Measurements from ENCODE around the gene FKBP5. TPM values are rescaled to one million over a fixed set of nuclear protein-coding genes. Genes with fewer than 3 reads are reported as not detected.
"Not testable (repeated sequence)": the region's sequence is repeated elsewhere in the genome, so short reads cannot be mapped to it uniquely, and the experiment has no call there.

Gene FKBP5
- total and polyA plus RNA-seq, 4 donors: 6.9 to 19.9 (median 9.5) TPM

DNA sequence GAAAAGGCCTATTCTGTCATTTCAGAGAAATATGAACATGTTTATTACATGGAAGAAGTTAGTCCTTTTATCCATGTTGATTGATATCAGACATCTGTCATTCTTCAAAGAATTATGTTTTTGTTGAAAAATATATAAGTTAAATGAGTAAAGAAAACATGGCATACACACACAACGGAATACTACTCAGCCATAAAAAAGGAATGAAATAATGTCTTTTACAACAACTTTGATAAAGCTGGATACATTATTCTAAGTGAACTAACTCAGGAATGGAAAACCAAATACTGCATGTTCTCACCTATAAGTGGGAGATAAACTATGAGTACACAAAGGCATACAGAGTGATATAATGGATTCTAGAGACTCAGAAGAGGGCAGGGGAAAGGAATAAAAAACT lies 9.3 kb downstream of the FKBP5 start:
- Histone ChIP-seq H3K4me3 (ENCODE audit: low read depth, low read length) (no peak overlapping the region), H3K36me3 (ENCODE audit: control insufficient read depth, insufficient read depth, low read length) (no peaks in the 10 kb centered on the region), H3K4me1 (ENCODE audit: control insufficient read depth, insufficient read depth, low read length) (no peaks in the 10 kb centered on the region), H3K27ac (ENCODE audit: low read depth, low read length) (no peak overlapping the region), H3K27me3 (ENCODE audit: control insufficient read depth, insufficient read depth, low read length) (no peaks in the 10 kb centered on the region), H3K9me3 (ENCODE audit: control insufficient read depth, insufficient read depth, low read length) (no peaks in the 10 kb centered on the region)
- no CpG with 5 or more reads among the region's 1 CpG for WGBS (ENCODE audit: insufficient coverage)
- no peak for DNase-seq (ENCODE audit: low read depth in 4 of 6, low spot score in 6 of 6)

GRCh38 chr6:35678814-35679213 lies 9.9 kb downstream of the FKBP5 start:
- no peak for DNase-seq (ENCODE audit: low read depth in 4 of 6, low spot score in 6 of 6)
- Histone ChIP-seq H3K27ac (ENCODE audit: low read depth, low read length) (no peak overlapping the region), H3K4me3 (ENCODE audit: low read depth, low read length) (no peak overlapping the region), H3K4me1 (ENCODE audit: control insufficient read depth, insufficient read depth, low read length) (no peaks in the 10 kb centered on the region), H3K9me3 (ENCODE audit: control insufficient read depth, insufficient read depth, low read length) (no peaks in the 10 kb centered on the region), H3K27me3 (ENCODE audit: control insufficient read depth, insufficient read depth, low read length) (no peaks in the 10 kb centered on the region), H3K36me3 (ENCODE audit: control insufficient read depth, insufficient read depth, low read length) (no peaks in the 10 kb centered on the region)
- no CpG with 5 or more reads among the region's 1 CpG for WGBS (ENCODE audit: insufficient coverage)

- WGBS (ENCODE audit: insufficient coverage): no CpG with 5 or more reads among the region's 4 CpGs
- no peaks in the 10 kb centered on the region for H3K9me3 ChIP-seq (ENCODE audit: control insufficient read depth, insufficient read depth, low read length)
- no peaks in the 10 kb centered on the region for H3K36me3 ChIP-seq (ENCODE audit: control insufficient read depth, insufficient read depth, low read length)
- no peak overlapping the region for H3K4me3 ChIP-seq (ENCODE audit: low read depth, low read length)
- DNase-seq (ENCODE audit: low read depth in 4 of 6, low spot score in 6 of 6): no peak
- H3K27ac ChIP-seq (ENCODE audit: low read depth, low read length): no peak overlapping the region
- H3K27me3 ChIP-seq (ENCODE audit: control insufficient read depth, insufficient read depth, low read length): no peaks in the 10 kb centered on the region
- no peaks in the 10 kb centered on the region for H3K4me1 ChIP-seq (ENCODE audit: control insufficient read depth, insufficient read depth, low read length)
Measured at GRCh38 chr6:35678021-35678654, 10.6 kb downstream of the FKBP5 start.

GRCh38 chr6:35677456-35677855 lies 11.3 kb downstream of the FKBP5 start:
- Histone ChIP-seq H3K4me3 (ENCODE audit: low read depth, low read length) (no peak overlapping the region), H3K4me1 (ENCODE audit: control insufficient read depth, insufficient read depth, low read length) (no peaks in the 10 kb centered on the region), H3K9me3 (ENCODE audit: control insufficient read depth, insufficient read depth, low read length) (no peaks in the 10 kb centered on the region), H3K27me3 (ENCODE audit: control insufficient read depth, insufficient read depth, low read length) (no peaks in the 10 kb centered on the region), H3K36me3 (ENCODE audit: control insufficient read depth, insufficient read depth, low read length) (no peaks in the 10 kb centered on the region), H3K27ac (ENCODE audit: low read depth, low read length) (no peak overlapping the region)
- 100% methylated on average over 1 of the region's 2 CpGs for WGBS (ENCODE audit: insufficient coverage)
- no peak for DNase-seq (ENCODE audit: low read depth in 4 of 6, low spot score in 6 of 6)

GRCh38 chr6:35675871-35676459 lies 12.8 kb downstream of the FKBP5 start:
- DNase-seq (ENCODE audit: low read depth in 4 of 6, low spot score in 6 of 6): no peak
- Histone ChIP-seq H3K9me3 (ENCODE audit: control insufficient read depth, insufficient read depth, low read length) (no peaks in the 10 kb centered on the region), H3K27me3 (ENCODE audit: control insufficient read depth, insufficient read depth, low read length) (no peaks in the 10 kb centered on the region), H3K27ac (ENCODE audit: low read depth, low read length) (no peak overlapping the region), H3K4me3 (ENCODE audit: low read depth, low read length) (no peak overlapping the region), H3K36me3 (ENCODE audit: control insufficient read depth, insufficient read depth, low read length) (no peaks in the 10 kb centered on the region), H3K4me1 (ENCODE audit: control insufficient read depth, insufficient read depth, low read length) (no peaks in the 10 kb centered on the region)
- 50% methylated on average over 1 of the region's 4 CpGs for WGBS (ENCODE audit: insufficient coverage)

DNA sequence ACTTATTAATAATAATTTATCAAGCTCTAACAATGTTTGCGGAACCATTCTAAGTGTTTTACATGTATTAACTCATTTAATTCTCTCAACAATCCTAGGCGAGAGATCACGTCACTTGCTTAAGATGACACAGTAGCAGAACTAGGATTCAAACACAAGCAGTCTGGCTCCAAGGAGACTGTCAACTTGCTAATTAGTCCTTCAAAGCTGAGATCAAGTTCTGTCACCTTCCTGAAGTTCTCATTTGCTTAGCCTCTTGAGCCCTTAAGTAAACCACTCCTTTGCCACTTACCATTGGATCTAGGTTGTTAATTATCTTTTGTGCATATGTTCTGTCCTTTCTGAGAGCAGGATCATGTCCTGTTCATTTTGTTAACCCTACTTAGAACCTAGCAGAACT lies 14.1 kb downstream of the FKBP5 start:
- H3K36me3 ChIP-seq (ENCODE audit: control insufficient read depth, insufficient read depth, low read length): no peaks in the 10 kb centered on the region
- 97% methylated on average over 3 of the region's 3 CpGs for WGBS (ENCODE audit: insufficient coverage)
- no peak for DNase-seq (ENCODE audit: low read depth in 4 of 6, low spot score in 6 of 6)
- no peaks in the 10 kb centered on the region for H3K27me3 ChIP-seq (ENCODE audit: control insufficient read depth, insufficient read depth, low read length)
- no peak overlapping the region for H3K4me3 ChIP-seq (ENCODE audit: low read depth, low read length)
- H3K4me1 ChIP-seq (ENCODE audit: control insufficient read depth, insufficient read depth, low read length): no peaks in the 10 kb centered on the region
- H3K9me3 ChIP-seq (ENCODE audit: control insufficient read depth, insufficient read depth, low read length): no peaks in the 10 kb centered on the region
- no peak overlapping the region for H3K27ac ChIP-seq (ENCODE audit: low read depth, low read length)

DNA sequence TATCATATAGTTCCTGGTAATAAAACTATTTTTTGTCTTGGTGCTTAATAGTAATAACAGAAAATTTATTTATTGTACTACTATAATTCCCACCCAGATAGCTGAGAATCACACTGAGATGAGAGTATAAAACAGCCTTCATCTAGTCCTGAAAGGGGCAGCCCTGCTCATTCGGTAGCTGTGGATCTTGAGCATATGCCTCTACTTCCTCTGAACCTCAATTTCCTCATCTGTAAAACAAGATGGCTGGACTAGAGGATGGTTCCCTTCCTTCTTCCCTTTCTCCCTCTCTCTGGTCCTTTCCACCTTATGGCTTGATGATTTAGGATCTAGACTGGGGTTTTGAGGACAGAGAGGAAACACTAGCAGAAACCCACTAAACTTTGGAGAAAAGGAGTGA lies 15.0 kb downstream of the FKBP5 start:
- H3K9me3 ChIP-seq (ENCODE audit: control insufficient read depth, insufficient read depth, low read length): no peaks in the 10 kb centered on the region
- no peaks in the 10 kb centered on the region for H3K4me1 ChIP-seq (ENCODE audit: control insufficient read depth, insufficient read depth, low read length)
- 75% methylated on average over 1 of the region's 1 CpG for WGBS (ENCODE audit: insufficient coverage)
- no peak for DNase-seq (ENCODE audit: low read depth in 4 of 6, low spot score in 6 of 6)
- H3K4me3 ChIP-seq (ENCODE audit: low read depth, low read length): no peak overlapping the region
- no peaks in the 10 kb centered on the region for H3K27me3 ChIP-seq (ENCODE audit: control insufficient read depth, insufficient read depth, low read length)
- H3K27ac ChIP-seq (ENCODE audit: low read depth, low read length): no peak overlapping the region
- no peaks in the 10 kb centered on the region for H3K36me3 ChIP-seq (ENCODE audit: control insufficient read depth, insufficient read depth, low read length)

DNA sequence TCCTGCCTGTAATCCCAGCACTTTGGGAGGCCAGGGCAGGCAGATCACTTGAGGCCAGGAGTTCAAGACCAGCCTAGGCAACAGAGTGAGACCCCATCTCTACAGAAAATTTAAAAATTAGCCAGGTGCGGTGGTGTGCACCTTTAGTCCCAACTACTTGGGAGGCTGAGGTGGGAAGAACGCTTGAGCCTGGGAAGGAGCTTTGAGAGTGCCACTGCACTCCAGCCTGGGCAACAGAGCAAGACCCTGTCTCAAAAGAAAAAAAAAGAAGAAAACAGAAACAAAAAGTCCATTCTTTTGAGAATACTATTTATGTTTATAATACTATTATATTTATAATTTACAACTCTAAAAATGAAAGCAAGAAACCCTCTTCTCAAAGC lies 15.4 kb downstream of the FKBP5 start:
- not testable (repeated sequence) for H3K4me1 ChIP-seq (ENCODE audit: control insufficient read depth, insufficient read depth, low read length); H3K4me3 ChIP-seq (ENCODE audit: low read depth, low read length); H3K9me3 ChIP-seq (ENCODE audit: control insufficient read depth, insufficient read depth, low read length); H3K27me3 ChIP-seq (ENCODE audit: control insufficient read depth, insufficient read depth, low read length); H3K27ac ChIP-seq (ENCODE audit: low read depth, low read length); DNase-seq (ENCODE audit: low read depth in 4 of 6, low spot score in 6 of 6); H3K36me3 ChIP-seq (ENCODE audit: control insufficient read depth, insufficient read depth, low read length)
- 80% methylated on average over 1 of the region's 2 CpGs for WGBS (ENCODE audit: insufficient coverage)

DNA sequence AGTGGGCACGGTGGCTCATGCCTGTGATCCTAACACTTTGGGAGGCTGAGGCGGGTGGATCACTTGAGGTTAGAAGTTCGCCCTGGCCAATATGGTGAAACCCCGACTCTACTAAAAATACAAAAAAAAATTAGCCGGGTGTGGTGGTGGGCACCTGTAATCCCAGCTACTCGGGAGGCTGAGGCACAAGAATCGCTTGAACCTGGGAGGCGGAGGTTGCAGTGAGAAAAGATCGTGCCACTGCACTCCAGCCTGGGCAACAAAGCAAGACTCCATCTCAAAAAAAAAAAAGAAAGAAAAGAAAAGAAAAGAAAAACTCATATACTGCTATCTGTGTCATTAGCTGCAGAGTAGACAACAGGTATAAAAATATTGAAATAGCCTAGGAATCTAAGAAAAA lies 18.3 kb downstream of the FKBP5 start:
- not testable (repeated sequence) for H3K36me3 ChIP-seq (ENCODE audit: control insufficient read depth, insufficient read depth, low read length); H3K9me3 ChIP-seq (ENCODE audit: control insufficient read depth, insufficient read depth, low read length); H3K27me3 ChIP-seq (ENCODE audit: control insufficient read depth, insufficient read depth, low read length); DNase-seq (ENCODE audit: low read depth in 4 of 6, low spot score in 6 of 6); H3K27ac ChIP-seq (ENCODE audit: low read depth, low read length); H3K4me3 ChIP-seq (ENCODE audit: low read depth, low read length); H3K4me1 ChIP-seq (ENCODE audit: control insufficient read depth, insufficient read depth, low read length)
- no CpG with 5 or more reads among the region's 9 CpGs for WGBS (ENCODE audit: insufficient coverage)

DNA sequence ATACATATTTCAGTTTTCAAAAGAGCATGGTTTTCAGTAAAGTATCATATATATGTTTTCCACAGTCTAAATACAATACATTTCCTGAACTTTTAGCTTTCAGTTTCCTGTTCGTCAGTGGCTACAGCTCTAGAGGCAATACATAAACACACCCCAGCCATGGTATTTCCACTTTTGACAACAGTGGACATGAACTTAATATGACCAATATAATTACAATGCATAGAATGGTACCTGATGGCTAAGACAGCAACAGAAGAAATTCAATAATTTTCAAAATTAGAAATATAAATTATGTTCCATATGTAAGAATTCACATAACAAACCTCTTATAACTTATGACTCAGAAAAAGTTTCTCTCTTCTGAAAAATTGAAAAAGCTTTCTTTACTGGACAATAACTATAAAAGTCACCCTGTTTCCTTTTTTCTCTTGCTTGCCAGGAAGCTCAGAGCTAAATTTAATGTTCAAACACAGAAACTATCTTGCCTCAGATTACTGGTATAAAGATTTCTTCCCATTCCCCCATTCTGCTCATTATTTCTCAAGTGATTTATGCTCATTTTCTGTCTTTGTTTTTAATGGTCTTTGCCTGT lies 19.2 kb downstream of the FKBP5 start:
- no peaks in the 10 kb centered on the region for H3K4me1 ChIP-seq (ENCODE audit: control insufficient read depth, insufficient read depth, low read length)
- no peaks in the 10 kb centered on the region for H3K36me3 ChIP-seq (ENCODE audit: control insufficient read depth, insufficient read depth, low read length)
- H3K27me3 ChIP-seq (ENCODE audit: control insufficient read depth, insufficient read depth, low read length): no peaks in the 10 kb centered on the region
- H3K4me3 ChIP-seq (ENCODE audit: low read depth, low read length): no peak overlapping the region
- H3K9me3 ChIP-seq (ENCODE audit: control insufficient read depth, insufficient read depth, low read length): no peaks in the 10 kb centered on the region
- no CpG with 5 or more reads among the region's 1 CpG for WGBS (ENCODE audit: insufficient coverage)
- DNase-seq (ENCODE audit: low read depth in 4 of 6, low spot score in 6 of 6): no peak
- H3K27ac ChIP-seq (ENCODE audit: low read depth, low read length): no peak overlapping the region

All from spinal cord (tissue), 10 donors.